ENCODE measurements around the gene TENM3.

DNA sequence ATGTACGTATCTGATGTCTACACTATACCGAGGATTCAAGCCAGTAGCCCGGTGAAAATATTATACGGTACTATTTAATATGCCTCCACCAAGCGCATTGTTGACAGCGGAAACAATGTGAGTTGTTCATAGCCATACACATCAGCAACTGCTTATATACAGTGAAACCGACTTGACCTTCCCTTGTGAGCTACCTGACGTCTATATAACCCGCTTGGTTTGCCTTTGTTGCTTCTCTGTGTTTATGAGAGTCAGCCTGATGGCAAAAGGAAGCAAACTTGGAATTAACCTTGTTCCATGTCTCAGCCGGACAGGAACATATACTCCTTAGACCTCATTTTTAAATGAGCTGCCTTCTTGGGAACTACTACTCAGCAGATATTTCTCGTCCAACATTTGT, 462.2 kb downstream of the TENM3 start:
- no peak for TF ChIP-seq EZH2 (optimal IDR thresholded peaks at IDR 0.05; ENCODE audit: low read depth, low read length)
- TF ChIP-seq CTCF (IDR thresholded peaks at IDR 0.05; ENCODE audit: low read length), result no peak
- TF ChIP-seq EZH2phosphoT487 (IDR thresholded peaks at IDR 0.05; ENCODE audit: low read length), result no peak

Measured in MM.1S (cell line).